ENCODE measurements around the gene IRF2BPL.

GRCh38 chr14:77039285-77040058 lies 11.0 kb upstream of the IRF2BPL start:
- TF ChIP-seq POLR2A (conservative IDR thresholded peaks at IDR 0.05) (no peak), ZNF780A (CRISPR knock-in tag; IDR thresholded peaks at IDR 0.05) (no peak), HMG20B (CRISPR knock-in tag; IDR thresholded peaks at IDR 0.05) (no peak), MEIS2 (IDR thresholded peaks at IDR 0.05; ENCODE audit: partially characterized antibody) (no peak), TAF15 (IDR thresholded peaks at IDR 0.05; ENCODE audit: low read depth, low read length) (no peak), BMI1 (IDR thresholded peaks at IDR 0.05; ENCODE audit: low read length) (no peak)

All from K562 (cell line).